DOHH2 (cell line): ENCODE results near the gene PARG.

Source experiments
- EZH2phosphoT487 ChIP-seq: fragments of 200-600 bp; sonication (generic); IDR thresholded peaks from 2 replicates; pipeline ENCODE4 v1.6.1; 2017; ENCODE audit warnings: borderline replicate concordance, mild to moderate bottlenecking, antibody characterized with exemption, low read length, moderate library complexity, mixed read lengths
- TF ChIP-seq, protein P1 (sequence below): fragments of 200-600 bp; sonication (generic); IDR thresholded peaks from one replicate; pipeline ENCODE4 v1.5.1; 2014; ENCODE audit warnings: antibody characterized with exemption, mild to moderate bottlenecking, low read depth, low read length; ENCODE audit not compliant: poor library complexity, severe bottlenecking

DNA sequence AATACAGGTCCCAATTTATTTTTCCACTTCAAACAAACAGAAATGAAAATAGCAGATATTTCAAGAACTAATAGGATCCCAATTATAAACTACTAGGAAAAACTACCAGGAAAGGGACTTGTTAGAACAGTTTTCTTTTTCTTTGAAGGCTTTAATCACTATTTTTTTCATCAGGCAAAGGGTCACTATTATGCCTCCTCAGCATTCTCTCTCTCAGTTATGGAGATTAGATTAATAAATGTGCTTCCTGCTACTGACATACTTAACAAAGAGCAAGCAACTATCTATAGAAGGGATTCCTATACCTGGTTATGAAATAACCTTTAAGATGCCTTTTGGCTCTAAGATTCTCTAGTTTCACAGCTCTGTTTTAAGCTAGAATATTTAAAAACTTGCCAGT lies 108.7 kb downstream of the PARG start:
- TF ChIP-seq, protein P1, sequence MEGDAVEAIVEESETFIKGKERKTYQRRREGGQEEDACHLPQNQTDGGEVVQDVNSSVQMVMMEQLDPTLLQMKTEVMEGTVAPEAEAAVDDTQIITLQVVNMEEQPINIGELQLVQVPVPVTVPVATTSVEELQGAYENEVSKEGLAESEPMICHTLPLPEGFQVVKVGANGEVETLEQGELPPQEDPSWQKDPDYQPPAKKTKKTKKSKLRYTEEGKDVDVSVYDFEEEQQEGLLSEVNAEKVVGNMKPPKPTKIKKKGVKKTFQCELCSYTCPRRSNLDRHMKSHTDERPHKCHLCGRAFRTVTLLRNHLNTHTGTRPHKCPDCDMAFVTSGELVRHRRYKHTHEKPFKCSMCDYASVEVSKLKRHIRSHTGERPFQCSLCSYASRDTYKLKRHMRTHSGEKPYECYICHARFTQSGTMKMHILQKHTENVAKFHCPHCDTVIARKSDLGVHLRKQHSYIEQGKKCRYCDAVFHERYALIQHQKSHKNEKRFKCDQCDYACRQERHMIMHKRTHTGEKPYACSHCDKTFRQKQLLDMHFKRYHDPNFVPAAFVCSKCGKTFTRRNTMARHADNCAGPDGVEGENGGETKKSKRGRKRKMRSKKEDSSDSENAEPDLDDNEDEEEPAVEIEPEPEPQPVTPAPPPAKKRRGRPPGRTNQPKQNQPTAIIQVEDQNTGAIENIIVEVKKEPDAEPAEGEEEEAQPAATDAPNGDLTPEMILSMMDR, result no peak
- TF ChIP-seq EZH2phosphoT487, result no peak
